HFFc6 (cell line): ENCODE data around the gene STX11. TPM values are rescaled to one million over a fixed set of nuclear protein-coding genes. Genes with fewer than 3 reads are reported as not detected.
A peak's percentile ranks its signal among the peaks of the same experiment; 100 is the strongest.

Source experiments
- DNase-seq: peaks from one replicate; pipeline ENCODE4 v3.0.0-alpha.2; 2018
- H3K27ac Mint-ChIP-seq: 2 replicates; pipeline ENCODE4 v1.8.0; 2020; ENCODE audit warnings: mild to moderate bottlenecking, mixed read lengths
- H3K27me3 Mint-ChIP-seq: 2 replicates; pipeline ENCODE4 v1.8.0; 2021; ENCODE audit warnings: mild to moderate bottlenecking, moderate library complexity, mixed read lengths; ENCODE audit not compliant: insufficient read depth
- H3K36me3 Mint-ChIP-seq: 2 replicates; pipeline ENCODE4 v1.8.0; 2021; ENCODE audit warnings: low read depth, mixed read lengths
- H3K4me1 Mint-ChIP-seq: 2 replicates; pipeline ENCODE4 v1.8.0; 2020; ENCODE audit warnings: low read depth, mixed read lengths
- H3K4me3 Mint-ChIP-seq: 2 replicates; pipeline ENCODE4 v1.8.0; 2020; ENCODE audit warnings: mild to moderate bottlenecking, moderate library complexity, mixed read lengths
- H3K9me3 Mint-ChIP-seq: 2 replicates; pipeline ENCODE4 v1.8.0; 2020; ENCODE audit warnings: mild to moderate bottlenecking, mixed read lengths
- long read RNA-seq: library from polyadenylated mRNA; unstranded; transcript quantifications from one replicate; pipeline ENCODE4 v2.0.0, GENCODE V29; 2019
- total RNA-seq, 6 experiments: library from RNA; stranded (reverse); fragmentation: NEBNext Ultra II Directional; extraction: Animal tissue kit (Norgen Biotek cat#: 25700); gene quantifications; 2 replicates in 1 of 6; 3 replicates in 5 of 6; pipeline ENCODE4 v1.2.3, GENCODE V29; 2021
- TF ChIP-seq, protein P1 (sequence below): fragments of 200-600 bp; sonication (generic); IDR thresholded peaks from 2 replicates; pipeline ENCODE4 v1.5.0; 2021; ENCODE audit warnings: antibody characterized with exemption, mild to moderate bottlenecking

Gene STX11
- under 1 TPM; 0.30 to 0.53 (median 0.37) TPM for total RNA-seq
- long read RNA-seq, partial matches to known transcripts, result 0 of 1 reads
- long read RNA-seq, other reads (novel, unspliced or antisense), result 0 of 1 reads

DNA sequence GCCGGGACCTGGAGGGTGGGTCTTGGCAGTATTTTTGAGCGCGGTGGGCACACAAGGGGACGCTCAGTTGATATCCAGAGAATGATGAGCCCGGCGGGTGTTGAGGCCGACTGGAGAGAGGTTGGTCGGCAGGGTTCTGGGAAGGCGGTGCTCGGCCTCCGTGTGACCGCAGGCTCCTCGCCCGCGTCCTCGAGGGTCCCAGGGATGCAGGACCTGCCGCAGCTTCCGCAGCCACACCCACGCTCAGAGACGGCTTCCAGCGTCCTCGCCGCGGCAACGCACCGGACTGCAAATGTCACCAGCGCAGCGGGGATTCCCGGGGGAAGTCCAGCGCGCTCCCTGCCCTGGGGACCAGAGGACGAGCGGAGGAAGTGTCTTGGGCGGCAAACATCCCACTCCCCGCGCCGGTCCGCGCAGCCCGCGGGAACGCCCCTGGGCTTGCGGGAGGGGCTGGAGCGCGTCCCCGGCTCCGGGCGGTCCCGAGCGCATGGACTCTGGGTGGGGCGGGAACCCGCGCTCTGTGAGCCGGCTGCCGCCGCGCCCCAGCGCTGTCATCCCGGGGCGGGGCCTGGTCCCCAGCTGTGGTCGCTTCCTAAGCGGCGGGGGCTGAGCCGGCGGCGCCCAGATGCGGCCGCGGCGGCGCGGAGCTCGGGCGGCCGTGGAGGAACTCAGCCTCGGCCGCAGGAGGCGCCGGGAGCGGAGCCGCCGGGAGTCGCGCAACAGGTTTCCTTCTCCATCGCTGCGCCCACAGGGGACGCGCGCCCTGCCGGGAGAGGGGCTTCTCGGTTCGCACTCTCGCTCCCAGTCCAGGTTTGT is at the start of gene STX11:
Gene STX11 (plus strand): TSS at position 624 of the 816 bp plus-strand sequence. CDS start 36,111 bp downstream, outside the sequence.
- no peaks in the 10 kb centered on the region for H3K9me3 Mint-ChIP-seq
- no peaks in the 10 kb centered on the region for H3K36me3 Mint-ChIP-seq
- peak; percentile 1 for DNase-seq
- TF ChIP-seq, protein P1, sequence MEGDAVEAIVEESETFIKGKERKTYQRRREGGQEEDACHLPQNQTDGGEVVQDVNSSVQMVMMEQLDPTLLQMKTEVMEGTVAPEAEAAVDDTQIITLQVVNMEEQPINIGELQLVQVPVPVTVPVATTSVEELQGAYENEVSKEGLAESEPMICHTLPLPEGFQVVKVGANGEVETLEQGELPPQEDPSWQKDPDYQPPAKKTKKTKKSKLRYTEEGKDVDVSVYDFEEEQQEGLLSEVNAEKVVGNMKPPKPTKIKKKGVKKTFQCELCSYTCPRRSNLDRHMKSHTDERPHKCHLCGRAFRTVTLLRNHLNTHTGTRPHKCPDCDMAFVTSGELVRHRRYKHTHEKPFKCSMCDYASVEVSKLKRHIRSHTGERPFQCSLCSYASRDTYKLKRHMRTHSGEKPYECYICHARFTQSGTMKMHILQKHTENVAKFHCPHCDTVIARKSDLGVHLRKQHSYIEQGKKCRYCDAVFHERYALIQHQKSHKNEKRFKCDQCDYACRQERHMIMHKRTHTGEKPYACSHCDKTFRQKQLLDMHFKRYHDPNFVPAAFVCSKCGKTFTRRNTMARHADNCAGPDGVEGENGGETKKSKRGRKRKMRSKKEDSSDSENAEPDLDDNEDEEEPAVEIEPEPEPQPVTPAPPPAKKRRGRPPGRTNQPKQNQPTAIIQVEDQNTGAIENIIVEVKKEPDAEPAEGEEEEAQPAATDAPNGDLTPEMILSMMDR, result no peak
- H3K4me3 Mint-ChIP-seq, result peak within 1 kb of the TSS; percentile 85
- H3K27me3 Mint-ChIP-seq, result peaks cover 16% of the 10 kb centered on the region
- H3K27ac Mint-ChIP-seq, result no peak within 1 kb of the TSS
- H3K4me1 Mint-ChIP-seq, result peaks cover 19% of the 10 kb centered on the region

DNA sequence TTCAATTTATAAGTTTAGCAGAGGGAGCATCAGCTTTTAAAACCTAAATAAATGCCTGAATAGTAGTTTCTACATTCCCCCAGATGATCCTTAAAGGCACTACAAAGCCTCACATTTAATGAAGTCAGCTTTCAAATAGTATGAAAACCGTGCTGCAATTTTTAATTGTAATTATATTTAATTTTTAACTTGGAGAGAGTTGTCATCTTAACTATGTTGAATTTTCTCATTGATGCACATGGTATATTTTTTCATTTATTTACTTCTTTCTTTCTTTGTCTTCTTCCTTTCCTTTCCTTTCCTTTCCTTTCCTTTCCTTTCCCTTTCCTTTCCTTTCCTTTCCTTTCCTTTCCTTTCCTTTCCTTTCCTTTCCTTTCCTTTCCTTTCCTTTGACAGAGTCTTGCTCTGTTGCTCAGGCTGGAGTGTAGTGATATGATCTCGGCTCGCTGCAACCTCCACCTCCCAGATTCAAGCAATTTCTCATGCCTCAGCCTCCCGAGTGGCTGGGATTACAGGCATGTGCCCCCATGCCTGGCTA is 47.2 kb upstream of the STX11 start:
- H3K27me3 Mint-ChIP-seq, result no peaks in the 10 kb centered on the region; the same call in 1 of the 2 replicates
- TF ChIP-seq, protein P1, result no peak
- no peak overlapping the region for H3K27ac Mint-ChIP-seq
- H3K4me1 Mint-ChIP-seq, result peaks cover 27% of the 10 kb centered on the region
- no peaks in the 10 kb centered on the region for H3K9me3 Mint-ChIP-seq
- DNase-seq, result no peak
- no peak overlapping the region for H3K4me3 Mint-ChIP-seq
- H3K36me3 Mint-ChIP-seq, result no peaks in the 10 kb centered on the region

- DNase-seq, result no peak
- H3K4me3 Mint-ChIP-seq, result no peak overlapping the region
- no peaks in the 10 kb centered on the region for H3K36me3 Mint-ChIP-seq
- peaks cover 17% of the 10 kb centered on the region for H3K4me1 Mint-ChIP-seq
- no peak overlapping the region for H3K27ac Mint-ChIP-seq
- no peaks in the 10 kb centered on the region for H3K9me3 Mint-ChIP-seq
- peaks cover 3% of the 10 kb centered on the region for H3K27me3 Mint-ChIP-seq
- TF ChIP-seq, protein P1, result no peak
Observed at GRCh38 chr6:144104488-144104887, 45.8 kb upstream of the STX11 start.

DNA sequence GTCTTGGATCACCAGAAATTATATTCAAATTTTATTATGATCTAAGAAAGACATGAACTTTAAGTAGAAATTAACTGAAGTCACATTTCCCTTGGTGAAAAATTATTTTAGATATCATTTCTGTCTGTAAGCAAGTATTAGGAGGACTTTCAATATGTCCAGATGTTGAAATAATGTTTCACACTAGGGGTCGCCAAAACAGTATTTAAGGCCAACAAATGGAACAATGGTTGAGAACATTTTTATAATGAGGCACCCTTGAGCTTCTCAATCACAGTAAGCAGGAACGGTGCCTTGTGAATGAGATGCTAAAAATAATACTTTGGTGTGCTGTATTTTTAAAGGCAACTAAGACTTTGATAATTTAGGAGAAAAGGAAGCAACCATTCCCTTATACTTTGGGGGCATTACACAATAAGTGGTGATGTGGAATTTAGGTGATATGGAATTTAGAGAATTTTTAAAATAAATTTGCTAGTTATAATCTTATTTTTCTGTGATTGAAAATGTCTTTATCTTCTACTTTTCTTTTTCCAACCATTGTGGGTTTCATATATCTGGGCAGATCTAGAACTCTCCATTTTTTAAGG is 45.3 kb upstream of the STX11 start:
- peaks cover 3% of the 10 kb centered on the region for H3K27me3 Mint-ChIP-seq
- DNase-seq, result peak; percentile 74
- H3K36me3 Mint-ChIP-seq, result no peaks in the 10 kb centered on the region
- peaks cover 17% of the 10 kb centered on the region for H3K4me1 Mint-ChIP-seq
- H3K9me3 Mint-ChIP-seq, result no peaks in the 10 kb centered on the region
- TF ChIP-seq, protein P1, result peak; percentile 87
- no peak overlapping the region for H3K27ac Mint-ChIP-seq
- no peak overlapping the region for H3K4me3 Mint-ChIP-seq

- Mint-ChIP-seq H3K4me1 (peaks cover 17% of the 10 kb centered on the region), H3K27ac (no peak overlapping the region)
- TF ChIP-seq, protein P1, result no peak
Observed at GRCh38 chr6:144106206-144106605, 44.1 kb upstream of the STX11 start.

More at GRCh38 chr6:144106206-144106605, 44.1 kb upstream of the STX11 start:
- Mint-ChIP-seq H3K9me3 (no peaks in the 10 kb centered on the region), H3K36me3 (no peaks in the 10 kb centered on the region), H3K27me3 (peaks cover 3% of the 10 kb centered on the region; the same call in 1 of the 2 replicates), H3K4me3 (no peak overlapping the region)
- no peak for DNase-seq
